VCaP (cell line): ENCODE data around the gene KLK10.

ENCODE experiments used
- H3K27ac ChIP-seq: fragments of 450-650 bp; 2 replicates; pipeline ENCODE4 v1.5.1; 2017
- TF ChIP-seq, protein P1 (sequence below): fragments of 450-650 bp; conservative IDR thresholded peaks from 2 replicates; pipeline ENCODE4 v1.5.1; 2017; ENCODE audit warnings: mild to moderate bottlenecking, moderate library complexity

KLK10 gene

GRCh38 chr19:51031880-51032225, 12.3 kb upstream of the KLK10 start:
- TF ChIP-seq, protein P1, sequence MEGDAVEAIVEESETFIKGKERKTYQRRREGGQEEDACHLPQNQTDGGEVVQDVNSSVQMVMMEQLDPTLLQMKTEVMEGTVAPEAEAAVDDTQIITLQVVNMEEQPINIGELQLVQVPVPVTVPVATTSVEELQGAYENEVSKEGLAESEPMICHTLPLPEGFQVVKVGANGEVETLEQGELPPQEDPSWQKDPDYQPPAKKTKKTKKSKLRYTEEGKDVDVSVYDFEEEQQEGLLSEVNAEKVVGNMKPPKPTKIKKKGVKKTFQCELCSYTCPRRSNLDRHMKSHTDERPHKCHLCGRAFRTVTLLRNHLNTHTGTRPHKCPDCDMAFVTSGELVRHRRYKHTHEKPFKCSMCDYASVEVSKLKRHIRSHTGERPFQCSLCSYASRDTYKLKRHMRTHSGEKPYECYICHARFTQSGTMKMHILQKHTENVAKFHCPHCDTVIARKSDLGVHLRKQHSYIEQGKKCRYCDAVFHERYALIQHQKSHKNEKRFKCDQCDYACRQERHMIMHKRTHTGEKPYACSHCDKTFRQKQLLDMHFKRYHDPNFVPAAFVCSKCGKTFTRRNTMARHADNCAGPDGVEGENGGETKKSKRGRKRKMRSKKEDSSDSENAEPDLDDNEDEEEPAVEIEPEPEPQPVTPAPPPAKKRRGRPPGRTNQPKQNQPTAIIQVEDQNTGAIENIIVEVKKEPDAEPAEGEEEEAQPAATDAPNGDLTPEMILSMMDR, result no peak
- no peak overlapping the region for H3K27ac ChIP-seq

- no peak overlapping the region for H3K27ac ChIP-seq
- TF ChIP-seq, protein P1, result no peak
Observed at GRCh38 chr19:51031220-51031879, 11.8 kb upstream of the KLK10 start.

- TF ChIP-seq, protein P1, result no peak
- no peak overlapping the region for H3K27ac ChIP-seq
Observed at GRCh38 chr19:51030631-51031030, 11.1 kb upstream of the KLK10 start.

- no peak overlapping the region for H3K27ac ChIP-seq
- TF ChIP-seq, protein P1, result no peak
Observed at GRCh38 chr19:51029718-51030117, 10.2 kb upstream of the KLK10 start.

- TF ChIP-seq, protein P1, result no peak
- H3K27ac ChIP-seq, result no peak overlapping the region
Observed at GRCh38 chr19:51027873-51028272, 8.4 kb upstream of the KLK10 start.

DNA sequence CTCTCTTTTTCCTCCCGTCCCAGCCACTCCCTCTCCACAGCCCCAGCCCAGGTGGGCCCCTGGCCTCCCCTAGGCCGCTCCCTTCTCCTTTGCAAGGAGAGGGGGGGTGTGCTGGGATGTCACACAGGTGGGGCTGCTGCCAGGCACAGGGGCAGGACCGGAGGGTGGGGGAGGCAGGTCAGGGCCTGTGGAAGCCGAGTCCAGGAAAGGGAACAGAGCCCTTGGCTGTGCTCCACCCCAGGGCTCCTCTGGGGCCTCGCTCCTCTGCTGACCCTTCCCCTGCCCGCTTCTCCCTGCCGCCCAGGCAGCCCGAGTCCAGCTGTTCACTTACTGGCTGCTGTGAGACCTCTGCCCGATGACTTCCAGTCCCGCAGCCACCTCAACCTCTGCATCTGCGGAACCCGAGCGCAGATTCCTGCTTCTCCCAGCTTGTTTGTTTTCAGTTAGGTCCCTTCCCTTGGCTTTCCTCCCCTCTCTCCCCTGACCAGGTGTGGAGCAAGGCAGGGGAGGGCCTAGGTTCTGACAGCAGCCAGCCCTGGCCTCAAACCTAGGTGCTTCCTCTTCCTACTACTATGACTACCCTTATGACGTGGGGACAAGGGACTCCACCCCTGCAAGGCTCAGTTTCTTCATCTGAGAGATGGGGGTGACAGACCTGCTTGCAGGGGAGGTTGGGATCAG, 7.8 kb upstream of the KLK10 start:
- TF ChIP-seq, protein P1, result no peak
- H3K27ac ChIP-seq, result no peak overlapping the region

GRCh38 chr19:51026554-51026831, 7.0 kb upstream of the KLK10 start, which contains the start of gene KLK11:
TSS of gene KLK11 (minus strand) at chr19:51026616. CDS start at chr19:51025631, 985 bp downstream.
- H3K27ac ChIP-seq, result no peak within 1 kb of the TSS
- TF ChIP-seq, protein P1, result no peak
